ENCODE measurements around the gene BTN2A1. TPM values are rescaled to one million over a fixed set of nuclear protein-coding genes. Genes with fewer than 3 reads are reported as not detected.

Gene BTN2A1
- total and polyA plus RNA-seq, 2 of the 13 experiments (the other 11 are each of a cell fraction or from before 2014, with no cell fraction given) = 16.4 to 30.4 TPM

GRCh38 chr6:26473758-26474438, 16.1 kb downstream of the BTN2A1 start (continued):
- no peak for TF ChIP-seq ZBTB39 (CRISPR knock-in tag; IDR thresholded peaks at IDR 0.05)
- no peak for TF ChIP-seq ATF7-NPFF (CRISPR knock-in tag; IDR thresholded peaks at IDR 0.05; ENCODE audit: low read depth)
- TF ChIP-seq RFX3 (CRISPR knock-in tag; IDR thresholded peaks at IDR 0.05) = no peak
- TF ChIP-seq HNF1A (IDR thresholded peaks at IDR 0.05; ENCODE audit: low read depth) = 0 out of 2 replicates have a peak, but pooled peaks have one; percentile 22
- no peak for TF ChIP-seq HNF1A (CRISPR knock-in tag; IDR thresholded peaks at IDR 0.05; ENCODE audit: borderline replicate concordance)
- TF ChIP-seq STAG1 (CRISPR knock-in tag; IDR thresholded peaks at IDR 0.05) = no peak
- 0 out of 2 replicates have a peak, but pooled peaks have one; percentile 4 for TF ChIP-seq ZNF414 (CRISPR knock-in tag; IDR thresholded peaks at IDR 0.05)
- no peak for TF ChIP-seq TEF (CRISPR knock-in tag; IDR thresholded peaks at IDR 0.05)
- TF ChIP-seq HNRNPH1 (optimal IDR thresholded peaks at IDR 0.05; ENCODE audit: low read depth, low read length) = no peak
- no peak for TF ChIP-seq ZNF746 (CRISPR knock-in tag; IDR thresholded peaks at IDR 0.05)
- no peak for TF ChIP-seq DPF2 (CRISPR knock-in tag; IDR thresholded peaks at IDR 0.05; ENCODE audit: borderline replicate concordance, low read depth)
- TF ChIP-seq NCOR1 (IDR thresholded peaks at IDR 0.05; ENCODE audit: borderline replicate concordance, low read length) = no peak; the same call in 1 of the 2 replicates
- TF ChIP-seq ZNF17 (CRISPR knock-in tag; IDR thresholded peaks at IDR 0.05) = no peak
- TF ChIP-seq HOXA5 (CRISPR knock-in tag; IDR thresholded peaks at IDR 0.05) = 0 out of 2 replicates have a peak, but pooled peaks have one; percentile 17
- TF ChIP-seq ZNF672 (CRISPR knock-in tag; IDR thresholded peaks at IDR 0.05) = no peak
- TF ChIP-seq CSRNP1 (CRISPR knock-in tag; IDR thresholded peaks at IDR 0.05) = 0 out of 2 replicates have a peak, but pooled peaks have one; percentile 13
- TF ChIP-seq ARHGAP35 (CRISPR knock-in tag; IDR thresholded peaks at IDR 0.05; ENCODE audit: borderline replicate concordance) = no peak
- no peak for TF ChIP-seq ZNF274 (CRISPR knock-in tag; IDR thresholded peaks at IDR 0.05)
- TF ChIP-seq HCFC1 (IDR thresholded peaks at IDR 0.05; ENCODE audit: low read depth, low read length) = no peak
- no peak for TF ChIP-seq ONECUT2 (CRISPR knock-in tag; IDR thresholded peaks at IDR 0.05)
- no peak for TF ChIP-seq MTA3 (CRISPR knock-in tag; IDR thresholded peaks at IDR 0.05)
- TF ChIP-seq RNF2 (conservative IDR thresholded peaks at IDR 0.05; ENCODE audit: low read depth) = no peak
